ENCODE data around the gene CD7.
"Not testable (repeated sequence)": the region's sequence is repeated elsewhere in the genome, so short reads cannot be mapped to it uniquely, and the experiment has no call there.

The CD7 gene

DNA sequence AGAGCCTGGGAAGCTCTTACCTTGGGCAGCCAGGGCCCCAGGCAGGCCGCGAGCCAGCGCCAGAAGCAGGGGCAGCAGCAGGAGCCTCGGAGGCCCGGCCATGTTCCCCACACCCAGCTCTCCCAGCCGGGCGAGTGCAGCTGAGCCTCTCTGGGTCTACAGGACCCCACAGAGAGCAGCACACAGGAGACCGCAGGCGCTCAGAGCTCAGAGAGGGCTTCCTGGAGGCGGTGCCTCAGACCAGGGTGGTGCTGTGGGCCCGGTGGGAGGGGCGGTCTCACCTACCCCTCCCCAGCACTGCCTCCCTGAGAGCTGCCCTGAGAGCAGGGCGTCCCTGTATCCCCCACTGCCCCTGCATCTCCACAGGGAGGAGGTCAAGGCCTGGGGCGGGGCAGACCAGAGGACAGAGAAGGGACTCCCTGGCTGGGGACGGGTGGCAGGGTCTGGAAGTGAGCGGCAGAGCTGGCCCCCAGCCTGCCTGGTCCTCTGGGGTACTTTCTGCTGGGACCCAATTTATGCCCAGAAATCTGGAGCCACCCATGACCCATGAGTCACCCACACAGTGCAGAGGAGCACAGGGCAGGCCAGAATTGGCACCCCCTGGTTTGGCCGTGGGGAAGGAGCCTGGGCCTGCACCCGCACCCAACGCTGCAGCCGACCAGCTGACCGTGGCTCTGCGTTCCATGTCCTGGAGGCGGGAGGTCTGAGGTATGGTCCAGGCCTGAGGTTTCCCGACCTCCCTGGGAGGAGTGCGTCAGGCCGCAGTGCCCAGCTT lies at the start of gene CD7:
Gene CD7 (minus strand): TSS at position 215 of the 775 bp plus-strand sequence. CDS start 113 bp downstream, at position 102.
- DNase-seq (ENCODE audit: low read depth), result peak; percentile 51

DNA sequence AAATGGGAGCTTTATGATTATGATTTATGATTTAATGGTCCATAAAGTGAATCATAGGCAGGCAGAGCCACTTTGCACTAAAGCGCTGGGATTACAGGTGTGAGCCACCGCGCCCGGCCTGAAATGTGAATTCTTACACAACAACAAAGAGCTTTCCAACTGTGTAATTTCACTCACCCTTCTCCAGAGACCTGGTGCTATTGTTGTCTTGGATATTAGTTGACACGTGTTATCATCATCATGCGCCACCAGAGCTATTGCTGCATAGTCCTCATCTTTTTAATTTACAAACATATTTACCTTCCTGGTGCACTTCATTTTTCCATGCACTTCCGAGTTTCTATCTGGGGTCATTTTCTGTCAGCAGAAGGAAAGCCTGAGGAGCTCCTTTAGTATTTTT lies 49.3 kb upstream of the CD7 start:
- DNase-seq (ENCODE audit: low read depth), result no peak

DNA sequence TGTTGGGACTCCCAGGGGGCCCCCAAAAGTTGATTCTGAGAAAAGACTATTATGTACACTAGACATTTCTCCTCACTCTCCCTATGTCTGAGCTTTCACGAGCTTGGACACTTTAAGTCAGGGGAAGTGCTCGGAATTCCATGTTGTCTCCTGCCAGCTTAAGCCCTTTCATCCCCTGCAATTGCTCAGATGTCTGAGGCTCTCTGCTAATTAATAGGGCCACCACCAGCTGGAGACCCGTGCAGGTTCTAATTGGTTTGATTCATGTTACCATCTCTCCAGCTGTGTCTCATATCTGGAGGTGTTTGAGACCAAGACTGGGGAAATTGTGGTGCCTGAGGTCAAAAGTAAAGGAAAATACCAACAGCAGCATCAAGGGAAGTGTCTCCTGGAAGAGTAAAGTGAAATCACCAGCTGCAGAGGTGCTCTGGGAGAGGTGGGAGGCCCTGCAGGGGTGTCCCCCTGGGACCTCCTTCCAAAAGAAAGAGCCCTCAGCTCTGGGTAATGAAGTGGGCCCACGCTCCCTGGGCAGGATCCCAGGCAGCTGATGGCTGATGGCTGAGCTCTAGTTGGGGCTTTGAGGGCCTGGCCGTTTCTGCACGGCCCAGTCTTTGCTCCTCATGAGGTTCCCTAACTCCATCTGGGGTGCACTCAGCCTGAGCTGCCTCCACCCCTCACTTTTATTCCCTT lies 48.3 kb upstream of the CD7 start:
- DNase-seq (ENCODE audit: low read depth), result no peak

DNA sequence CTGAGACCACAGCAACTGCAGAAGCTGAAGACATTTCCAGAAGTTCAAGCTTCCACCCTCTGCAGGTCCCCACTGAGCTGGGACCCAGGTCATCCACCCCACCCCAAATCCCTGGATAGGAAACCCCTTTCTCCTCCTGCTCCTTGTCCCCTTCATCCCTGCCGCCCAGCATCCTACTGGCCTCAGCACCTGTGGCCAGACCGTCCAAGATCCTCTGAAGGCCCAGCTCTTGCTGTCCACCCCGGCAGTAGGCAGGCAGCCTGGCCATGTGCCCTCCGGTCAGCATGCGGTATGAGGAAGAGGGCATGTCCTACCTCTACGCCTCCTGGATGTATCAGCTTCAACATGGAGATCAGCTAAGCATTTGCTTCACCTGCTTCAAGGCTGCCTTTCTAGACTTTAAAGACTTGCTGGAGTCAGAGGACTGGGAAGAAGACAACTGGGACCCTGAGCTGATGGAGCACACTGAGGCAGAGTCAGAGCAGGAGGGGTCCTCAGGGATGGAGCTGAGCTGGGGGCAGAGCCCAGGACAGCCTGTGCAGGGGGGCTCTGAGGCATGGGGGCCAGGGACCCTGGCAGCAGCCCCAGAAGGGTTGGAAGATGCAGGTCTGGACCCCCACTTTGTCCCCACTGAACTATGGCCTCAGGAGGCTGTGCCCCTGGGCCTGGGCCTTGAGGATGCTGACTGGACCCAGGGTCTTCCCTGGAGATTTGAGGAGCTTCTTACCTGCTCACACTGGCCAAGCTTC lies 44.7 kb upstream of the CD7 start:
- no peak for DNase-seq (ENCODE audit: low read depth)

DNA sequence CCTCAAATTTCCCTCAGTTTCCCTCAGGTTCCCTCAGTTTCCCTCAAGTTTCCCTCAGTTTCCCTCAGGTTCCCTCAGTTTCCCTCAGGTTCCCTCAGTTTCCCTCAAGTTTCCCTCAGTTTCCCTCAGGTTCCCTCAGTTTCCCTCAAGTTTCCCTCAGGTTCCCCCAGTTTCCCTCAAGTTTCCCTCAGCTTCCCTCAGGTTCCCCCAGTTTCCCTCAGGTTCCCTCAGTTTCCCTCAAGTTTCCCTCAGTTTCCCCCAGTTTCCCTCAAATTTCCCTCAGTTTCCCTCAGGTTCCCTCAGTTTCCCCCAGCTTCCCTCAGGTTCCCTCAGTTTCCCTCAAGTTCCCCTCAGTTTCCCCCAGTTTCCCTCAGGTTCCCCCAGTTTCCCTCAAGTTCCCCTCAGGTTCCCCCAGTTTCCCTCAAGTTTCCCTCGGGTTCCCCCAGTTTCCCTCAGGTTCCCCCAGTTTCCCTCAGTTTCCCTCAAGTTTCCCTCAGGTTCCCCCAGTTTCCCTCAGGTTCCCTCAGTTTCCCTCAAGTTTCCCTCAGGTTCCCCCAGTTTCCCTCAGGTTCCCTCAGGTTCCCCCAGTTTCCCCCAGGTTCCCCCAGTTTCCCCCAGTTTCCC lies 42.2 kb upstream of the CD7 start:
- not testable (repeated sequence) for DNase-seq (ENCODE audit: low read depth)

DNA sequence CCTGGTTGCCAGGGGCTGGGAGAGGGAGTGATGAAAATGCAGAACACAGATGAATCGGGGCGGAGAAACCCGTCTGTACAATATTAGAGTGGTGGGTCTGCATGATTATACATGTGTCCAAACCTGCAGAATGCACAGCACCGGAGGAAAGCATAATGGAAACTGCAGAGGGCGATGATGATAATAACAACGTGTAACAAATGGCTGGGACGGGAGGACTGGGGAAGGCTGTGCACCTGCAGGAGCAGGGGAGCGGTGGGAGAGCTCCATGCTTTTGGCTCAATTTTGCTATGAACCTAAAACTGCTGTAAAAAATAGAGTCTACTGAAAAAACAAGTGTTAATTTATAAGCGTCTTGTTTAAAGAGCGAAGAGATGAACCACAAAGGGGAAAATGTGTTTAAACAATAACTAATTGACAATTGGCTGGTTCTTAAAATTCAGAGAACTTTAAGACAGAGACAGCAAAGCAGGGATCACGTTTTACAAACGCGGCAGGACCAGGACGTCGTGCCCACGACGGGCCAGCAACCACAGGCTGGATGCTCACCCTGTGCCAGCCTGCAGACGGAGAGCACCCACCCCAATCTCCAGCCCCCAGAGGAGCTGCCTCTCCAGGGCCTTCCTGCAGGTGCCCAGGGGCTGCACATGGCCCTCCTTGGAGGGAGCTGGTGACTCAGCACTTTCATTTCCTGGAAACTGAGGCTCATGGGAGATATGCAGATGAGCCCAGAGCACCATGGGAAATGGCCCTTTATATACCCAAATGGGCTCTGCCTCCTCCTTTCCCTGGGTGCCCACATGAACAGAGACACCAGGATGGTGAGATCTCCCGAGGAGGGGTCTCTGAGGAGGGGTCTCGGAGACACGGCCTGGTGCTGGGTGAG lies 41.3 kb upstream of the CD7 start, which contains the start of gene TEX19:
Gene TEX19 (plus strand): TSS at position 783 of the 886 bp plus-strand sequence. CDS start 2,904 bp downstream, outside the sequence.
- no peak for DNase-seq (ENCODE audit: low read depth)

DNA sequence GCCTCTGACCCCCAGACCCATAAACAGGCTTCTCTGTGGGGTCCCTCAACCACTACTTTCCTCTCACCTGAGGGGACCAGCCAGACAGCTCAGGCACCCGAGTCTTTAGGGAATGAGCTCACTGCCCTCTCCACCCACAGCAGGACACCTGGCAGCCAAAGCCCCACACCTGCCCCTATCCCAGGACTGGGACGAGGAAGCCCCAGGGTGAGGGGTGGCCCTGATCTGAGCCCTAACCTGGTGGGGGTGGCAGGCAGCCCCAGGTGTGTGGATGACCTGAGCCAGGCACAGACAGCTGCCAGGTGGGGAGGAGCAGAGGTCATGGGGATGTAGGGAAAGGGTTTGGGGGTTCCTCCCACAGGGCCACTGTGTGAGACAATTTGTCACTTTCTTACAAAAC lies 40.0 kb upstream of the CD7 start:
- no peak for DNase-seq (ENCODE audit: low read depth)

DNA sequence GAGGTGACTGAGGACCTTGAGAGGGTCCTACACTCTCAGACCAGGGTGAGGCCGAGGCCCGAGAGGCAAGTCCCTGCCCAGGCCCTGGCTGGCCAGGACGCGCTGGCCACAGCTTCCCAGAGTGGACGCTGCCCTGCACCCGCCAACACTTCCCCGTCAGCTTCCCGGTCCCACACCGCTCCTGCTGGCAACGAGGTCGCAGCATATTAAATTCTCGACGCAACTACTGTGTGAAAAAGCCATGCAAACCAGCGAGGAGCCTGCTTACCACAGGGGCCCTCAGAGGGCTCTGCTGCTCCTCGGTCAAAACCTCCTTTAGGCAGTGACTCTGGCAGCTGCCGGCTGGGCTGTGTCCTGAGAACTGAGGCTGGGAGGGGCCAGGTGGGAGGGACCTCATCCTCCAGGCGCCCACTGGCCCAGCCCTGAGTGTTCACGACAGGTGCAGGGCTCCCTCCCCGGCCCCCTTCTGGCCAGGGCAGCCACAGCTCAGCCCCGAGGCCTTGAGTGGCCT lies 39.5 kb upstream of the CD7 start:
- DNase-seq (ENCODE audit: low read depth), result no peak

DNA sequence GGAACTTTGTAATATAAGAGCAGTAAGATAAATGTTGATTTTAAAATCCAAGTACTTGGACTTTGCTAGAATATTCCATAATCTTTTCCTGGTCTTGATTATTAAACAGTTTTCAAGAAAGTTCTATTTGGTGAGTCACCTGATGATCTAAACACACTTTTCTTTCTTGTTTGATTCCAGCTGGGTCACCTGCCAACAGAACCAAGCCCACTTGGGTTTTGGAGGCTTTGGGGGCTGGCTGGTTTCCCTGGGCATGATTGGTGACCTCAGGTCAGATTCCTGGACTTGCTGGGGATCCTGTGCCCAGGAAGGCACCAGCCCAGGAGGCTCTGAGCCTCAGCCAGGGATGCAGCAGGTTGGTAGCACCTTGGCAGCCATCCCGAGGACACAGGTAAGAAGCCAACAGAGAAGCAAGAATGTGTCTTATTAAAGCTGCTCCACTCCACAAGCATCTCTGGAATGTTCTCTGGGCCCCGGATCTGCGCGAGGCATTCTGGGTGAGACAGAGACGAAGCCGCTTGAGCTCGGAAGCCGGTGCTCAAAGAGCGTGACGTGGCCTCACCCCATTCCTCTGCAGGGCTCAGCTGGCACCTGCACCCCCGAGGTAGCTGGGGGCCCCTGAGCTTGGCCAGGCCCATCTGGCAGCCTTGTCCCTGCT lies 38.5 kb upstream of the CD7 start:
- no peak for DNase-seq (ENCODE audit: low read depth)

DNA sequence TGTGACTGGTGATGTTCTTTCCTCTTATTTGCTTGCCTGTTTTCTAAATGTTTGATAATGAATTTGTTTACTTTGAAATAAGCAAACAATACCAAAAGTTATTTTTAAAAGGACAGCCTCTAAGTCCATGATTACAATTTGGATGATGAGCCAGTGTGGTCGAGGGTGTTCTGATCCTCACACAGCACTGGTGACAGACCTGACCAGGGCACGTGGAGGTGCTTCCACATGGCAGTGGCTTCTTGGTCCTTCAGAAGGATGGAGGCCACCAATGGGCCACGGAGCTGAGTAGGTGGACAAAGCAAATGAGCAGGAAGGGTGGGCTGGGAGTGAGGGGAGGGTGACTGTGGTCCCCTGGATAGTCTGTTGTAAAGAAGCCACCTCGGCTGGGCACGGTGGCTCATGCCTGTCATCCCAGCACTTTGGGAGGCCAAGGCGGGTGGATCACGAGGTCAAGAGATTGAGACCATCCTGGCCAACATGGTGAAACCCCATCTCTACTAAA lies 37.4 kb upstream of the CD7 start:
- no peak for DNase-seq (ENCODE audit: low read depth)

DNA sequence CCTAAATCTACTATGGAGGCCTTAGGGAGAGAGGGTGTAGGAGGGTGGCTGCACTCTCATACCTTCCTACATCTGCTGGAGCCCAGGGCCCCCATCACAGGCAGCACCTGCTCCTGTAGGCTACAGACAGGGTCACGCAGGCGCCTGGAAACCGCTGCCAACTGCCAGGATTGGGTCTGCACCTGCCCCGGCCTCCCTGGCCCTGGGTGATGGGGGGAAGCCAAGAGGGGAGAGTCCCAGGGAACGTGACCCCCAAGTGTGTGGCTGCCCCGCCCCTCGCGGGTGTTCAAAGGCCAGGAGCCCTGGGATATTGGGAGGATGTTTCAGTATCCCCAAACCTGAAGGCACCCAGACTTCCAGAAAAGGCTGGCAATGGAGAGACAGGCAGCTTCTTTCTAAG lies 36.1 kb upstream of the CD7 start:
- no peak for DNase-seq (ENCODE audit: low read depth)

DNA sequence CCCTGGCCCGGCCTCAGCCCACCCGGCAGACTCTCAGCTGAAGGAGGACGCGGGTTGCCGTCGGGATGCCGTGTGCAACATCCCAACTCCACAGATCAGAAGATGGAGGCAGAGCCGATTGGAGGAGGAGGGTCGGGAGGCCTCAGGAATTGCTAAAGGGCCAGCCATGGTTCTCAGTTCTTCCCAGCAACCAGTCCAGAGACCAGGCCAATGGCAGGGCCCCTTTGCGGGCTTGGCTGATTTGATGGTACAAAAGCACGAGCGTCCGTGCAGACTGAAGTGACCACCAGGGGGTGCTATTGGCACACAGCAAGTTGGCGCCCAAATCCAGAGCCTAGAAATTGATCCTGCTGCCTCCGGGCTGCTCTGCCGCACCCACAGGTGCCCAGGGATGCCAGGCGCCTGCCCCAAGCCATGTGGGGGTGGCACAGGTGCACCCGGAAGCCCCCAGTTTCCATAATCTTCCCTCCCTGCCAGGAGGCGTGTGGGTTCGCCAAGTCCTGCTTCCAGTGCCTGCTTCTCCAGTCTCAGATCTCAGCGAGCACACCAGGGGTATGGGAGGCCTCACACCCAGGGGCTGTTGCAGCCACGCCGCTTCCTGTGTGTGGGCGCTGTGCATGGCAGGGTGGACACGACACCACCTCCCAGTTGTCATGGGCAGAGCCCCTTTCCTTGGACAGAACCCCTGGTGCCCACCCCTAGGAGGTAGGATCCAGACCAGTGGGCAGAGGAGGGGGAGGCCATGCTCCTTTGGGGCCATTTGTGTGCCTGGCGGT lies 34.5 kb upstream of the CD7 start:
- peak; percentile 58 for DNase-seq (ENCODE audit: low read depth)

DNA sequence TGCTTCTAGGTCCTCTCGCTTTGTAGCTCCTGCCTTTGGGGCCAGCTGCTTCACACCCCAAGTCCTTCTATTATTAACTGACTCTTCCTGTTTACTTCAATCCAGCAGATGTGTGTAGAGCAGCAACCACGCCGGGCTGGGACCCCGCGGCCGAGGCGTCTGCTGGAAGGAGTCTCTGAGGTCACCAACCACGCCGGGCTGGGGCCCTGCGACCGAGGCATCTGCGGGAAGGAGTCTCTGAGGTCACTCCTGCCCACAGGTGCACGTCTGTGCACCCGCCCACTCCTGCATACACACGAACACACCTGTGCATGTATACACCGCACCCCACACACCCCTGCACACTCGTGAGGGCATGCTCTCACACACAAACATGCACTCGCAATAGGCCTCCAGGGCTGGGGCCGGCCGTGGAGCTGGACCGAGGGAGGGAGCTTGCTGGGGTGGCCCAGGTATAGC lies 33.9 kb upstream of the CD7 start:
- DNase-seq (ENCODE audit: low read depth), result no peak

DNA sequence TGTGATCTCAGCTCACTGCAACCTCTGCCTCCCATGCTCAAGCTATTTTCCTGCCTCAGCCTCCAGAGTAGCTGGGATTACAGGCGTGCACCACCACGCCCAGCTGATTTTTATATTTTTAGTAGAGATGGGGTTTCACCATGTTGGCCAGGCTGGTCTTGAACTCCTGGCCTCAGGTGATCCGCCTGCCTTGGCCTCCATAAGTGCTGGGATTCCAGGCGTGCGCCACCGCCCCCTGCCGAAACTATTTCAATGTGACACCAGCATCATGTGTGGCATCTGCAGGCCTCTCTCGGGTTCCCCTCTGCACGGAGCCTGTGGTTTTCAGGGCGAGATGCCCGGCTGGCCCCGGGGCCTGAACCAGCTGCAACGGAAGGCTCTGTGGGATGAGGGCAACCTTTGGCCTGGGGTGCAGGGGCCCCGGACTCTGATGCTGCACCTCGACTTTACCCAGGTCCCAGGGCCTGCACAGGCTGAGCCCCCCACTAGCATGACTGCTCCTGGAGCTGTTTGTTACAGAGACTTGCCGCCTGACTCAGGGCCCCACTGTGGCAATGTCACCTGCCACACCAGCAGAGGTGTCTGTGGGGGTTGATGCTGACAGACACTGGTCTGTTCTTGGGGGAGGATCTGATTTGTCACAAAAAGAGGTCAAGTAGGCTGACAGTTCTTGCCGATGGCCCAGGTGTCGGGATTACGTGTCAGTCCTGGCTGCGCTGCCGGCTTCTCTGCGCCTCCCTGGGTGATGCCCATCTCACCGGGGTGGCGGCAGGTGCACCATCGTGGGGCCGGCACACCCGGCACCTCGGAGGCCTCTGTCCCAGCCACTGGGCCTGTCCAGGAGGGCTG lies 33.0 kb upstream of the CD7 start:
- no peak for DNase-seq (ENCODE audit: low read depth)

DNA sequence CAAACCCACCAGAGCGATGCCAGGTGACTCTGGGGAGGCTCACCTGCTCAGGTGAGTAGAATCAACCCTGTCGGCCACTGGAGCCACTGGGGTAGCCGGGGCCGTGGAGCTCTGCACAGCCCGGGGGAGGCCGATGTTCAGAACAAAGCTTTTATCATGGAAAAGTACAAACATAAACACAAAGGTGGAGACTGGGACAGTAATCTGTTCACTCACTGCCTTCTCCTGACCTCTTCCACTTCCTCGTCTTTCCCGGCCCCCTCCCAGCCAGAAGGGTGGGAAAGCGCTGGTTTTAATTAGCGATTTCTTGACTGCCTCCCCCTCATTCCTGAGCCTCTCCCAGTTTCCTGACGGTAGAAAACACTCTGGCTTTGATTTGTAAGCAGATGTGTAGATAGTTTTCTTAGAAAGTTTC lies 31.9 kb upstream of the CD7 start:
- no peak for DNase-seq (ENCODE audit: low read depth)

DNA sequence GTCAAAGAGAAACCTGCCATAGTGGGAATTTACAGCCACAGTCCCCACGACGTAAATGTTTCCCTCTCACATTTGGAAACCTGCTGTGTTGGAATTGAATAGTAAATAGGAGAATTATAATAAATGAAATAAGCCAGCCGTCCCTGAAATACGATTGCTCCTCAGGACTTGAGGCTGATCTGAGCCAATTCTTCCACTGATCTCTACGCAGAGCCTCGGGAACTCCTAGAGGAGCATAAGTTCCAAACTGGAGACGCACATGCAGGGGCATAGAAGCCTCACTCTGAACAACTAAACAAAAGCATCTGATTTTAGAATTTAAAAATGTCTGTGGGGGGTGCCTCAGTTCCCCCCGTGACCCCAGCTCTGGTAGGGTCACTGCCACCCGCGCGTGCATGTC lies 31.5 kb upstream of the CD7 start:
- DNase-seq (ENCODE audit: low read depth), result no peak

DNA sequence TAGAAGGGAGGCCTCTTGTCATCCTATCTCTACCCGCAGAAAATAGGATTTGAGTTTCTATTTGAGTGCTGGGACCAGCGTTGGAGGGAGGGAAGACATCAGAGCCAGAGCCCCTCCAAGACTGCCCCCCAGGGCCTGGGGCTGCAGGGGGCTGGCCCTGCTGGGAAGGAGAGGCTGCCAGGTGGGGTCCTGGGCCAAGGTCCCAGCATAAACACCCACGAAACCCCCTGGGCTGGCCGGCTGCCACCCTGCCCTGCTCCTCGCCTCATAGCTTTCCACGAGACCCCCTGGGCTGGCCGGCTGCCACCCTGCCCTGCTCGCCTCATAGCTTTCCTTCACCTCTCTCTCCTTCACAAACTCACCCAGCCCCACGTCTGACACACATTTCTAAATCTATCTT lies 31.0 kb upstream of the CD7 start:
- no peak for DNase-seq (ENCODE audit: low read depth)

DNA sequence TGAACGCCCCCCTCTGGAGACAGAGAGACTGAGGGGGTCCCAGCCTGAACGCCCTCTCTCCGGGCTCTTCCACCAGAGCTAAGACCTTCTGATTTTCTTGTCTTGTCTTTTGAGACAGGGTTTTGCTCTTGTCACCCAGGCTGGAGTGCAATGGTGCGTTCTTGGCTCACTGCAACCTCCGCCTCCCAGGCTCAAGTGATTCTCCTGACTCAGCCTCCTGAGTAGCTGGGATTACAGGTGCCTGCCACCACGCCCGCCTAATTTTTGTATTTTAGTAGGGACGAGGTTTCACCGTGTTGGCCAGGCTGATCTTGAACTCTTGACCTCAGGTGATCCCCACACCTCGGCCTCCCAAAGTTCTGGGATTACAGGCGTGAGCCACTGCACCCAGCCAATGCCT lies 30.6 kb upstream of the CD7 start:
- DNase-seq (ENCODE audit: low read depth), result not testable (repeated sequence)

Data from activated T-helper 1 cell treated with Interleukin-2 at 50 U/mL for 16 hours (primary cell).